Panc1 (cell line): ENCODE measurements around the gene HSPB2. TPM values are rescaled to one million over a fixed set of nuclear protein-coding genes. Genes with fewer than 3 reads are reported as not detected.

Source experiments
- ATAC-seq: fragments of 200-7000 bp; cut with Tn5 transposase; 2 replicates; pipeline ENCODE4 v1.9.1; 2020; ENCODE audit warnings: mild to moderate bottlenecking, moderate library complexity
- BruUV-seq: library from RNA; stranded (reverse); fragments of 400-500 nt; replicated peaks from 2 replicates; lab custom pipeline; 2021; lab: Mats Ljungman, UMichigan
- CTCF ChIA-PET: fragments of 300-600 bp; sonication (Branson Sonifier 250); formaldehyde crosslinking; loops from one replicate; lab custom pipeline; 2022; ENCODE audit warnings: antibody characterized with exemption; lab: Charles Lee
- POLR2A ChIA-PET: fragments of 300-600 bp; sonication (Branson Sonifier 250); formaldehyde crosslinking; loops from one replicate; lab custom pipeline; 2022; ENCODE audit warnings: antibody characterized with exemption; lab: Charles Lee
- DNase-seq: peaks from one replicate; pipeline ENCODE4 v3.0.0-alpha.2; 2010; ENCODE audit warnings: low read depth, low spot score
- H3K27ac ChIP-seq: 2 replicates; pipeline ENCODE4 v1.5.1; 2011; ENCODE audit warnings: mild to moderate bottlenecking, low read length, inconsistent platforms
- H3K27me3 ChIP-seq: fragments of 200-500 bp; sonication (Bioruptor generic); 2 replicates; pipeline ENCODE4 v1.6.0; 2014; ENCODE audit warnings: low read length, inconsistent platforms; ENCODE audit not compliant: control insufficient read depth, insufficient read depth
- H3K36me3 ChIP-seq: fragments of 200-500 bp; sonication (Bioruptor generic); 2 replicates; pipeline ENCODE4 v1.5.1; 2014; ENCODE audit warnings: inconsistent platforms, mild to moderate bottlenecking, low read length, moderate library complexity; ENCODE audit not compliant: control insufficient read depth, insufficient read depth
- H3K4me1 ChIP-seq: 2 replicates; pipeline ENCODE4 v1.5.1; 2011; ENCODE audit warnings: inconsistent platforms, mild to moderate bottlenecking, low read length, moderate library complexity; ENCODE audit not compliant: control insufficient read depth, insufficient read depth
- H3K4me3 ChIP-seq, 2 experiments: 2 replicates each; pipeline ENCODE4 v1.5.1; 2011 to 2012; ENCODE audit warnings: low read depth in 2 of 2, low read length in 2 of 2, mild to moderate bottlenecking in 2 of 2, inconsistent platforms in 1 of 2, moderate library complexity in 1 of 2
- H3K9me3 ChIP-seq: fragments of 200-500 bp; sonication (Bioruptor generic); 2 replicates; pipeline ENCODE4 v1.5.1; 2014; ENCODE audit warnings: low read depth, mild to moderate bottlenecking, inconsistent platforms, low read length, moderate library complexity; ENCODE audit not compliant: control insufficient read depth, insufficient read depth
- CTCF ChIP-seq: fragments of 450-650 bp; IDR thresholded peaks from 2 replicates; pipeline ENCODE4 v1.5.1; 2017; ENCODE audit warnings: mild to moderate bottlenecking
- POLR2AphosphoS5 ChIP-seq: IDR thresholded peaks from 2 replicates; pipeline ENCODE4 v1.6.1; 2012; ENCODE audit warnings: mild to moderate bottlenecking, low read depth, low read length, moderate library complexity
- REST ChIP-seq, 2 experiments: IDR thresholded peaks; 2 replicates each; pipeline ENCODE4 v1.6.1; 2011 to 2012; ENCODE audit warnings: low read depth in 2 of 2, control low read depth in 1 of 2, low read length in 1 of 2, mild to moderate bottlenecking in 1 of 2, moderate library complexity in 1 of 2; ENCODE audit not compliant: insufficient read depth in 1 of 2
- SIN3A ChIP-seq: IDR thresholded peaks from 2 replicates; pipeline ENCODE4 v1.6.1; 2012; ENCODE audit warnings: low read depth, mild to moderate bottlenecking, low read length, moderate library complexity, borderline replicate concordance; ENCODE audit not compliant: insufficient read depth
- TCF7L2 ChIP-seq: IDR thresholded peaks from 2 replicates; pipeline ENCODE4 v1.6.1; 2011; ENCODE audit warnings: mild to moderate bottlenecking, low read depth, low read length, inconsistent platforms
- in situ Hi-C: cut with HindIII; loops from 2 replicates; pipeline ENCODE4 v1.10.0; 2016; ENCODE audit warnings: low sequenced_read_pairs, low pct_unique_long_range_greater_than_20kb
- intact Hi-C: fragments of 100-400 bp; cut with micrococcal nuclease; formaldehyde crosslinking; loops from one replicate; pipeline ENCODE4 v1.10.0; 2022; ENCODE audit not compliant: unreplicated experiment
- total RNA-seq: library from RNA; stranded (reverse); gene quantifications from one replicate; pipeline ENCODE4 v1.2.1, GENCODE V29; 2021; ENCODE audit not compliant: unreplicated experiment

HSPB2 gene
- total RNA-seq, 1 experiment from 2014 or later = not detected

GRCh38 chr11:111916768-111917167 is 4.2 kb downstream of the HSPB2 start:
- Histone ChIP-seq H3K4me3 (no peak overlapping the region), H3K4me1 (peaks cover 7% of the 10 kb centered on the region), H3K36me3 (no peaks in the 10 kb centered on the region), H3K27ac (no peak overlapping the region), H3K9me3 (no peaks in the 10 kb centered on the region), H3K27me3 (no peaks in the 10 kb centered on the region)
- in situ Hi-C loops = no loop called here
- DNase-seq (no peak), ATAC-seq (no peak)
- ChIA-PET CTCF (no interaction called here), POLR2A (no interaction called here)
- no TSS peak for BruUV-seq
- intact Hi-C loops = no loop called here
- TF ChIP-seq SIN3A (no peak), REST (IDR thresholded peaks at IDR 0.05; ENCODE audit: insufficient read depth in 1 of 2, low read depth in 2 of 2, low read length in 1 of 2) (no peak), POLR2AphosphoS5 (no peak), CTCF (no peak), TCF7L2 (no peak)

GRCh38 chr11:111917312-111917711 is 4.8 kb downstream of the HSPB2 start:
- DNase-seq (no peak), ATAC-seq (no peak)
- TF ChIP-seq REST (IDR thresholded peaks at IDR 0.05; ENCODE audit: insufficient read depth in 1 of 2, low read depth in 2 of 2, low read length in 1 of 2) (no peak), TCF7L2 (no peak), SIN3A (no peak), POLR2AphosphoS5 (no peak), CTCF (no peak)
- CTCF ChIA-PET = no interaction called here
- intact Hi-C loops (no loop called here), in situ Hi-C loops (no loop called here)
- no TSS peak for BruUV-seq
- no peaks in the 10 kb centered on the region for H3K27me3 ChIP-seq
- H3K36me3 ChIP-seq = no peaks in the 10 kb centered on the region
- H3K9me3 ChIP-seq = no peaks in the 10 kb centered on the region
- POLR2A ChIA-PET = interaction anchor here (0.6 kb wide), 1 partner anchor 10 kb away, joined by 3 read pairs; no protein-coding TSS in a partner anchor
- H3K4me1 ChIP-seq = peaks cover 1% of the 10 kb centered on the region
- H3K27ac ChIP-seq = no peak overlapping the region
- no peak overlapping the region for H3K4me3 ChIP-seq
